ENCODE data around the gene LRPPRC.
"Not testable (repeated sequence)": the region's sequence is repeated elsewhere in the genome, so short reads cannot be mapped to it uniquely, and the experiment has no call there.

Gene LRPPRC

DNA sequence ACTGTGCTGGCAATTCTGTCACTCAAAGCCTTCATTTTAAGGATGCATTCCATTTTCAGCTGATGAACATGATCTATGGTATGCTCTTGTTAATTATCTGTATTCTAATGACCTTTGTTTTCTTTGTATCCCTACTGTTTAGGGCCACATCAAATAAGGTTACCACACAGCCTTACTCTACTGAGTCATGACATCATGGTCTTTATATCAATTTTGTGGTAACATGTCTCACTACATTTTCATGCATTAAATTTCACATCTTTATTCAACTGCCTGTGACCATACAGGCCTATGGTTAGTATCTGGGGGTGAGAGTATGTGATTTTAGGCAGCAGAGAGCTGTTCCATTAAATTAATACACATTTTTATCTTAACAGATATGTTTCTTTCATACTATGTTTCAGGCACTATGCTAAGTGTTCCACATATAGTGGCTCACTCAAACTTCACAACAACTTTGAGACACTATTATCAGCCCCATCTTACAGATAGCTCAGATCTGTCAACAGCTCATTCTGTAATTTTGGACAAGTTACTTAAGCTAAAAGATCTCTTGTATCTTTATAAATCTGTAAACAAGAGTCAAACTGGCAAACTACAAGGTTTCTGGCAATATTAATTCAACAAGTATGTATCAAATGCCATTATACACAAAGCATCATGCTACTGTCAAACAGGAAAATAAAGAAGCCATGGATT lies 18.0 kb downstream of the LRPPRC start:
- no peak for DNase-seq (ENCODE audit: low read depth in 2 of 2)

DNA sequence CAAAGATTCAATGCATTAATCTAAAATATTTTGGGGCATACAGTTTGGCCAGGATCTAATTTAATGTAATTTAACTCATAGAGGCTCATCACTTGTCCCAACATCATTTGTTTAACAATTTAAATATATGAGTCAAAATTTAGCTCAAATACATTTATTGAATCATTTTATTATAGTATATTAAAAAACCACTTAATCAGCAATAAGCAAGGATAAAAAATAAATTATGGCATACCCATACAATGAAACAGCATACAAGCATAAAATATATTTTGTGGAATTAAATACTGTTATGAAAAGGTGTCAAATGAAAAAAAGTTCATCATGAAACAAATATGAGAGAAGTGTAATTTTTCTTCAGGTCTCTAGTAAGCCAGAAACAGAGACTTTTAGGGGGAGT lies 34.9 kb downstream of the LRPPRC start:
- DNase-seq (ENCODE audit: low read depth in 2 of 2): no peak

DNA sequence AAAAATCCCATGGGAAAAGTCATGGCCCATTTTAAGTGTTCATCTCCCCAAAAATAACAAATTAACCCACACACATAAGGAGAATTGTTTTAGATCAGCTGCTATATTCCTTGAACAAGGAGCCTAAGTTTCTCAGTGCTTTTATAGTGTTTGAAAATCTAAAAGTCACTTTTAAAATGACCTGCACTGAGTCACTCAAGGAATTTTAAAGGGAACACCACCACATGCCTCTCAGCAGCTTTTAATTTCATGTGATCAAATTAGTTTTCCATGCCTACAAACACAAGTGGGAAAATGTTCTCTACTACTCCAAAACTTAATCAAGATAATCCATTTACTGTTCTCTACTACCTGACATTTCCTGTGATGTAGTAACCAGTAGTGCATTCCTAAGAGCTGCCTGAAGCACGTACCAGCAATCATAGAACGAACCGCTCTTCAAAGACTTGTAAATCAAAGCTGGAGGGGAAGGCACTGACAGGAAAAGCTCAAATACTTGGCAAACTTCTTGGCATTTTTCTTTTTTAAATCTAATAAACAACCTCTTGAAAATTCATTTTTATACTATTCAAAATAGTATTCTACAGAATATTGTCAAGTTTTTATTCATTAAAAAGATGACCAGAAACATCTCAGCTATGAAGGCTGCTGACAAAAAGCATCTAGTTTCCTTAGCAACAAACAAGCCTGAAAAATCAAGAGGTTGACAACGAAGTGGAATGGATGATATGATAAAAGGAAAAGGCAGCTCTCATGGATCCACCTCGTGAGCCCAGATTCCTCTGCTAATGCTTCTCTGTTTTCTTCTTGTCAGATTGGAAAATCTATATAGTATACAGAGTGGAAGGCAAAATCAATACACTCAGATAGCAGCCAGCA lies 37.2 kb downstream of the LRPPRC start:
- DNase-seq (ENCODE audit: low read depth in 2 of 2): no peak

DNA sequence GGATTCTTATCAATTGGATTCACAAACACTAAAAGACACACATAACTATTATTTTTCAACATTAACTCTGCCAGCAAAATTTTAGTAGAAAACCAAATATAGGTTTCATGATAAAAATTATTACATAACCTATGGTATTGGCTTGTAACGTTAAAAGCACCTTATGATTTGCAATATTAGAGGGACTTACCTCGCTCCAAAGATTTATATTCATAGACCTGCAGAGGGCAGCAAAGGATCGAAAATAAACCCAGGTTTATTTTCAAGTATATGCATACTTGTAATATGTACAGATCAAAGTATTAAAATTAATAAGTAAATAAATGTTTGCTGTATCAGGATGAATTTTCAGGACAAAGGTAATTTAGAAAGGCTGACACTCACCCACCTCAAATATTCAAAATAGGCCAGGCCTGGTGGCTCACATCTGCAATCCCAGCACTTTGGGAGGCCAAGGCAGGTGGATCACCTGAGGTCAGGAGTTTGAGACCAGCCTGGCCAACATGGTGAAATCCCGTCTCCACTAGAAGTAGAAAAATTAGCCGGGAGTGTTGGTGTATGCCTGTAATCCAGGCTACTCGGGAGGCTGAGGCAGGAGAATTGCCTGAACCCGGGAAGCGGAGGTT lies 45.3 kb downstream of the LRPPRC start:
- no peak for DNase-seq (ENCODE audit: low read depth in 2 of 2)

DNA sequence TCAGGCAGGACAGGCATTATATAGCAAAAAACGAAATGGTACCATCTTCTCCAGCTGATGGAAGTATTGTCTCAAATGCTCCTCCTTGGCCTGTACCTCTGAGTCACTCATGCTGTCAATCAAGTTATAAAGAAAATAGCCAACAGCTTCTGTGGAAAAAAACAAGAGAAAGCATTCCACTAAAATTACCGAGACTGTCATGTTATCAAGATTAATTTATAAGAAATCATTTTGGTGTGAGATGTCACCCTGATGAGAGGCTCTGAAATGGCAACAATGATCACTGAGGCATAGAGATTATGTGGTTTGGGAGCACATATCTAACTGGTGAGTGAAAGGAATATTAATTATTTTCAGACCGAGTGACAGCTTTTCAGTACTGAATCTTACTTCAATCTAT lies 47.4 kb downstream of the LRPPRC start:
- no peak for DNase-seq (ENCODE audit: low read depth in 2 of 2)

DNA sequence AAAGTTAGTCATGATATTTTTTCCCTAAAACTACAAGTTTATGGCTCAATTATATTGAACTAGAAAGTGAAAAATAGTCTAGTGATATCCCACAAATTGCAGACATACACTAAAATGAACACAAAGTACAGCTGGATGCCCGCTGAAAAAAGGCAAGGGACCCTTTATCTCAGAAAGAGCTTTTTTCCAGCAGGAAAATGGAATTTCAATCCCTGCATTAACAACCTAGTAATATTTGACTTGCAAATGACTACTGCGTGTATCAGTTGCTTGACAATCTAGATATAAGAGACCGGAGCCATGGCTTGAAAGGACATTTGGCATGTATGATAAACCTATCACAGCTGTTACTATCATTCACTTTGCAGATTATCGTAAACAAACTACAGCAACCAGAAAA lies 49.1 kb downstream of the LRPPRC start:
- DNase-seq (ENCODE audit: low read depth in 2 of 2): no peak

DNA sequence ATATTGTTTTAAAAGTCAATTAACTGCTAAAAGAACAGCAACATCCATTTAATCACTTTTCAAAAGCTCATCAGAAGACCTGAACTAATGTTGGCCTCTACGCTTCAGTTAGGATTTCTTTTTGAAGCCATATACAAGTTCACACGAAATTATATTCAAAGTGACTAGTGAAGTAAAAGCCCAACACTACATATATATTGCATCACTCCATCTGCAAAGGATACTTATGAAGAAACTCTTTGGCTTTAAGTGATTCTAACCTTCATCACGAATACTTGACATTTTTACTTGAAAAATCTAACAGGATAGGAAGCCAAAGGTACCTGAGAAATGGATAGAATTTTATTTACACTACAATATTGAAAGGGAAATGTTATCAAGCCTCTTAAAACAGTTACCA lies 50.4 kb downstream of the LRPPRC start:
- no peak for DNase-seq (ENCODE audit: low read depth in 2 of 2)

DNA sequence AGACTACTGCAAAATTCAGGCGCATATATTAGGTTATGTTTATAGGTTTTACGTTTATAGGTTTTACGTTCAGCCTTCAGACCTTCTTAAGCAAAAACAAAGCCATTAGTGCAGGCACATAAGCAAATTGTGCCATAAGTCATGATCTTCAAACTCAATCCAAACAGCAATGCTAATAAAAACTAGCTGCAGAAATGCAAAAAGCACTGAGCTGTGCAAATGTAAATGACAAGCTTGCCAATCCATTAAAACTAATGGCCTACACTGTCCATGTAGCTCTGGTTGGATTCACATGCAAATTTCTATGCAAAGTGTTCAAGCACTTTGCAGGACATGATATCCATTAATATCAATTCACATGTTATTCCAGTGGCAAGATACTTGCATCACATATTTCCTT lies 50.9 kb downstream of the LRPPRC start:
- DNase-seq (ENCODE audit: low read depth in 2 of 2): no peak

DNA sequence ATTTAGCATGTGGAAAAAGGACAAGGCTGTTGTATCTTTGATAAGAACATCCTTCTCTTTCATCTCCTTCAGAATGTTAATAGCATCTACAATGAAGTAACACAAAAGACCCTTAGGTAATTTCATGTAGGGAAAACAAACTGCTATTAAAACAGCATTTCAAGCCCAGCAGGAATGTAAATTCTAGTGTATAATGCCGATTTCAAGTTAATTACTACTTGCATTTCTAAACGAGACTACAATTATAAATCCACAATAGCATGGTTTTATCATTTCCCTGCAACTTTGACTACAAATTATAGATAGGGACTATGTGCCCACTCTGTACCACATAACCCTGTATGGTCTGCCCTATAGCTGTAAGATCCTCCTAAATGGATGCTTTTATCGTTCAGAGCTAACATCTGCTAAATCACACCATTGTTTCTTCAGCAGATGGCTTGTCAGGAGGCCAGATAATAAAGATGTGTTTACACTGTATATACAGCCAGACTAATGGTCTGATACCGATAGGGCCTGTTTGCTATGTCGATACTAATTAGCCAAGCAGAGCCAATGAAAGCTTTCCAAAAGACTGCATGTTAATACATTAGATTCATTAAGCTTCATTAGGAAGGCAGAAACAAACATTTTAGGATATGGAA lies 51.9 kb downstream of the LRPPRC start:
- no peak for DNase-seq (ENCODE audit: low read depth in 2 of 2)

DNA sequence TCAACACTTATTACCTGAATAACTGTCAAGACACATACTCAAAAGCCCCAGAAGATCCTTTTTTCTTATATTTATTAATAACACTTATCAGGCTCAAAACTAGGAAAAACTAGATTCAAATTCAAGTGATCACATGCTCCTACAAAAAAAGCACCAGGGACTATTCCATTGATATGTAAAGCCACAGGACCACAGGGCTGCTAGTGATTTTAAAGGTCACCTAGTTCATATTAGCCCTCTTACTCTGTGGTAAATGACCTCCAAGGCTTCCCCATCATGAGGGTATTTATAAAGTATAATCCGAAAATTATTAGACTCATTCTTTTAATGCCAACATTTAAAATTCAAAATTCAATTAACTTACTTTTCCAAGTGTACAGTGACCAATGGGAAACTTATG lies 52.5 kb downstream of the LRPPRC start:
- DNase-seq (ENCODE audit: low read depth in 2 of 2): no peak

DNA sequence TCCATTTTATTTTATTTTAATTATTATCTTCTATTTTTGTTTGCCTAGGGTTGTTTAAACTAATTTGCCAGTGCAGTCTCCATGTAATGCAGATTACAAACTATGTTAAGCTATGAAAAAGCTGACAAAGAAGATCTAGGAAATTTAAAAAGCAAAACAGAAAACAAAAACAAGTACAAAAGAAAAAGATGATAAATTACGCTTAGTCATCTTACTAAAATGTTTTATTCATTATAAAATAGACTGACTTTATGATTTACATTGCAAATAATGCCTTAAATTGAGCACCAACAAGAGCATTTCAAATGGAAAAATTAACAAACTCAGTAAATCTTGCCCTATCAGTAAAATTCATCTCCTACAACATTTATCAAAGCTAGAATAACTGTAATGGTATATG lies 52.9 kb downstream of the LRPPRC start:
- no peak for DNase-seq (ENCODE audit: low read depth in 2 of 2)

DNA sequence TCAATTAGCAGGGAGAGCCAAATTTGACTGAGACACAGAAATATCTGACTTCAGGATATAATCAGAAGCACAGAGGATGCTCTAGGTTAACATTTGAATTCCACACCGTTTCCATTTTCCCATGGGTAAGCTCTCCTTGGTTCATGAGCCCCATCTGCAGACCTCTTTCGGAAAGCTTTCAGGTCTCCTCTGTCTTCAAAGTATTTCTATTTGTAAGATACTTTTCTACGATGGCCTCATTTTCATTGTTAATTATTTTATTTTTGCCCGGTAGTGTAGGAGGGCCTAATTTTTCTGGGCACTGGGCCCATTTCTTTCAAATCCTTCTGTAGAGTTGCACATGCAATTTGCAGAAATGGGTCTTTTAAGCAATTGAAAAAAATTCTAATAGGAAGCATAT lies 53.8 kb downstream of the LRPPRC start:
- DNase-seq (ENCODE audit: low read depth in 2 of 2): no peak

DNA sequence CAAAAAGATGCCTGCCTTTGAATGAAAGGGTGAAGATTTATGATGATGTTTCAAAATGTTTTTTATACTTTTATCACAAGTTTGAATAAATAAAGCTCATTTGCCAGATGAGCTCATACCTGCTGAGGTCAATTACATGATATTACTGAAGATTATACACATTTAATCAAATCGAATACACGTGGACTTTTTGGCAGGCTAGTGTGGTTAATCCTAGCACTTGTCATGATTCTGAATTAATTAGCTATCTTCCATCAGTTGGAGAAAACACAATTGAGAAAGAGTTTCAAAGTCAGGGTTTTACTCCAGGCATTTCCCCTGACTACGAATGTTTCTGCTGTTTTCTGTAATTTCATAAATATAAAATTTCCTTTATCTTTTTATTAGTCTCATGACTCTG lies 54.4 kb downstream of the LRPPRC start:
- no peak for DNase-seq (ENCODE audit: low read depth in 2 of 2)

DNA sequence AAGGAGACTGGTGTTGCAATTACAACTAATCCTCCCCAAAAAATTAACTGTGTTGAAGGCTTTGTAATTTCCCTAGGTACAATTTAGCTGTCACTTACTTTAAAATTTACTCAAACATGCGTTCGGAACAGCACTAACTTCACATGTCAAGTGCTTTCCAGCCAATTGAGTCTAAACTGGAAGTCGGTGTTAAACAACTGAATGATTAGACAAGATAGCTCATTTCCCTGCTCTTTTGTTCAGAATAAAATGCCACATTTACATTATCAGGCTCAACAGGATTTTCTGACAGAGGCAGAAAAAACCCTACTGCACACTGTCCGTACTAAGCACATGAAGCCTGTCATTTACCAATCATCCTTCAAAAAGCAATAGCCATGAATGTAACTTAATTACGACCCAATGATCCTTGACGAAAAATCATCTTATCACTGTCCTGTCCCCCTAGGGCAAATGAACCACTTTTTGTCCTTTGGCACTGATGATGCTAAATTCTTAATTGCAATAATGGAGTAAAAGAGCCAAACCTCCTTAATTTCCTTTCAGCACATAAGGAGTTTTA lies 56.0 kb downstream of the LRPPRC start:
- no peak for DNase-seq (ENCODE audit: low read depth in 2 of 2)

DNA sequence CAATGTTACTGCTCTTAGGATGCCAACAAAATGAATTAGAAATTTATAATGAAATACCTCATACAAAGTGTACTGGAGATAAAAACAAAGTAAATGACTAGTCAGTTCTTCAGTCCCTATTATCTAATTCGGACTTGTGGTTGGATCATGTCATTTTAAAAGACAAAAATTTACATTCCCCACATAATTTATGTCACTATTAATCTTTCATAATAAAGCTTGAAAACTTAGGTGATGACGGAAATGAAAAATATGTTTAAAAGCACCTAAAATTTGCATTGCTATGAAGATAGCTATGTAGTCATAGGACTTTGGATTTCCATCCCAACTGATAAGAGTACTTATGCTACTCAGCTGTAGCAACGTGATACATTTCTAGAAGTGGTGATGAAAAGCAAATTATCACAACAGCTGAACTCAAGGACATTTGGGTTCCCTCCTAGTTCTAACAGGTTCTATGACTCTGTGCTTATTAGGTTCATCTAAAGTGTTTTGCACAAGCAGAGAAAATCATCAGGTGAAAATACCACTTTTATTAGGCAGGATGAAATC lies 58.4 kb downstream of the LRPPRC start:
- DNase-seq (ENCODE audit: low read depth in 2 of 2): no peak

DNA sequence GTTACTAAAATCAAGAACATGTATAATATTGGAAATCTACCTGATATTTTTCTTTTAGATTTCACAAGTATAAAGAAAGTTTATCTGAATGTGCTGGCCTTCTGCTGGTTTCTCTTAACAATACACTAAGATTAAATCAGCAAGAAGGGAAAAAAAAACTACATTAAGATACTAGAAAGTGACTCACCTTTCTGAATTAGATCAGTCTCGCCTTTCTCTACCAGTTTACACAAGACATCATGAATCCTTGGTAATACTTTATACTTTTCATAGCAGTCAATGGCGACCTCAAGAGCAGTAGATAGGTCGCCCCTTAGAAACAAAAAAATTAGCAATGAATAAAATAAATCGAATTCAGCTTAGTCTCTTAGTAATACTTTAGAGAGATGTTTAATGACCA lies 61.2 kb downstream of the LRPPRC start:
- no peak for DNase-seq (ENCODE audit: low read depth in 2 of 2)

DNA sequence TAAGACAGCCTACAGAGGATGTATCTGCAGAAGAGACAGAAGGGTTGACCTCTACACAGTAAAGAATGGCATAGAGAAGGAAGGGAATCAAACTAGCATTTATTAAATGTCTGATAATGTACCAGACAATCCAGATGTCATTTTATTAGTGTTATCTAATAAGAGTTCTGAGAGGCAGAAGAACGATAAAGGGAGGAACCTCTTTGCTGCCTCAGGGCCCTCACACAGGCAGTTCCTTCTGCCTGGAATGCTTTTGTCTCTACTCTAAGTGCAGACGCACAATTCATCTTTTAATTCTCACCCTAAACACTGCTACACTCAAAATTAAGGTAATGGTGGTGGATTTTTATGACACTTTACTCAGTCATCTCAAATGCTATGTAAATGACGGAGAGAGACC lies 64.5 kb downstream of the LRPPRC start:
- DNase-seq (ENCODE audit: low read depth in 2 of 2): no peak

DNA sequence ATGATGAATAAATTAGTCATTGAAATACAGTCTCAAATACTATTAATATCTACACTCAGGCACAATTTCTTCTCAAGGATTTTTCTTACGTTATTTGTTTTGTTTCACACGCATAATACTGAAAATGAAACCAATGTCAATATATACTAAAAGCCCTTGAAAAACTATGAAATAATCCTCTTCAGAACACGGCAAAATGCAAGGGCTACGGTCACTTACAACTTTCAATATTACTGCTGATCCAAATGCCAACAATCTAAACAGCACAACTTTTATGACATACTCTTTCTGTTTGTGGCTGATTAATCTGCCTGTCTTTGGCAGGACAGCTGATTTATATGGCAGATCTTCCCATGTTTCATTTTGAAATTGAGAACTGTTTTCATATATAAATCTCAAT lies 68.3 kb downstream of the LRPPRC start:
- DNase-seq (ENCODE audit: low read depth in 2 of 2): no peak

DNA sequence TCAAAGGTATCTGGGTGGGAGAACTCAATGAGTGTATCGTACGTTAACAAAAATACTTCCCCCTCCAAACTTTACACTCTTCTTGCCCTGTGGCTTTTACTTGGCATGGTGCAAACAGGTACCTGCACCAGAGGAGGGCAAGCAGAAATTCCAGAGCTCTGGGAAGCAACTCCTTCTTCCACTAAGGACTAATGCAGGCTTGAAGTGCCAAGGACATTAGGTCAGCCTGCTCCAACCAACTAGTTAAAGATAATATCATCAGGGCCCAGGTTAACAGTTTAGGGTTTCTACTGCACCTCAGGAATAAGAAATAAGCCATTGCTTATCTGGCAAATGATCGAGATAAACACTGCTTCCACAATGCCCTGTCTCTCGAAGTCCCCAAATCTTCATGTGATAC lies 70.4 kb downstream of the LRPPRC start:
- no peak for DNase-seq (ENCODE audit: low read depth in 2 of 2)

DNA sequence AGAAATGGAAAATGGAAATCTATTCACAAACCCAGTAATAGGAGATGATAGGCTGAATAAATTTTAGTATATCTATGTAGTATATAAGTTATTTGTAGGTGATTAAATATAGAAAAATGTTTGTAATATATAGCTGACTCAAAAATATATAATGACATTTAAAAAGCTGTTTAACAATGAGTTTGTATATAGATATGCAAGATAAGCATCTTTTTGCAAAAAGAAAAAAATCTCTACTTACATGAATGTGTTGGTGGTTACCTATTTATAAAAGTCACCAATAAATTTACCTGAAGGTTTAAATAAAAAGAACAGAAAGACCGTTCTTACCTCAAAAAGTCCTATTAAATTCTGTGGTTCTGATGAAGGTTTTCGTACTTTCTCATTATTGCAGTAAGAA lies 71.3 kb downstream of the LRPPRC start:
- no peak for DNase-seq (ENCODE audit: low read depth in 2 of 2)

DNA sequence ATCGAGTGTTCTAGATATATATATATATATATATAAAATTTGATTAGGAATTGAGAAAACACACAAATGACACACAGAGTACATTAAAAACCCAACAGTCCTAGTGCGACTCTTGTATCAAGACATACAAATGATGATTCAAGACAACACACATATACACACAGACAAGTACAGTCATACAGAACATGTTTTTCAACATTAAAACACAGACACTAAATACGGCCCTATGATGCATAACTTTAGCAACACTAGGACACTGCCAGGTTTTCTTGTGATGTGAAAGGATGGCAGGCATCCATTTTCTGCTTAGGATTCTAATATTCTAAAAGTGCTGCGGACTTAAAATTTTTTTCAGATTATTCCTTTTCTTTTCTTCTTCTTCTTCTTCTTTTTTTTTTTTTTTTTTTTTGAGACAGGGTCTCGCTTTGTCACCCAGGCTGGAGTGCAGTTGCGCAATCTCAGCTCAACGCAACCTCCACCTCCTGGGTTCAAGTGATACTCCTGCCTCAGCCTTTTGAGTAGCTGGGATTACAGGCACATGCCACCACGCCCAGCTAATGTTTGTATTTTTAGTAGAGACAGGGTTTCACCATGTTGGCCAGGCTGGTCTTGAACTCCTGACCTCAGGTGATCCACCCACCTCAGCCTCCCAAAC lies 84.5 kb downstream of the LRPPRC start:
- DNase-seq (ENCODE audit: low read depth in 2 of 2): not testable (repeated sequence)
